Ovary (tissue), 3 donors: ENCODE measurements around the gene INSIG2.

Source experiments
- EP300 ChIP-seq: sonication (generic); formaldehyde crosslinking; IDR thresholded peaks from one replicate; pipeline ENCODE4 v1.6.1; 2017; ENCODE audit warnings: antibody characterized with exemption
- POLR2A ChIP-seq: fragments of 450-650 bp; IDR thresholded peaks from one replicate; pipeline ENCODE4 v1.6.1; 2017; ENCODE audit warnings: antibody characterized with exemption, mild to moderate bottlenecking, moderate library complexity
- TF ChIP-seq, protein P1 (sequence below), 3 donors: fragments of 450-650 bp in 2 of 3; fragments of 200-600 bp in 1 of 3; IDR thresholded peaks; one replicate each; pipeline versions ENCODE4 v1.5.1 to v1.8.0; 2016 to 2022; ENCODE audit warnings: antibody characterized with exemption in 3 of 3, mild to moderate bottlenecking in 1 of 3
- donor health status: DM: no; HTN: no; CAD: no.

DNA sequence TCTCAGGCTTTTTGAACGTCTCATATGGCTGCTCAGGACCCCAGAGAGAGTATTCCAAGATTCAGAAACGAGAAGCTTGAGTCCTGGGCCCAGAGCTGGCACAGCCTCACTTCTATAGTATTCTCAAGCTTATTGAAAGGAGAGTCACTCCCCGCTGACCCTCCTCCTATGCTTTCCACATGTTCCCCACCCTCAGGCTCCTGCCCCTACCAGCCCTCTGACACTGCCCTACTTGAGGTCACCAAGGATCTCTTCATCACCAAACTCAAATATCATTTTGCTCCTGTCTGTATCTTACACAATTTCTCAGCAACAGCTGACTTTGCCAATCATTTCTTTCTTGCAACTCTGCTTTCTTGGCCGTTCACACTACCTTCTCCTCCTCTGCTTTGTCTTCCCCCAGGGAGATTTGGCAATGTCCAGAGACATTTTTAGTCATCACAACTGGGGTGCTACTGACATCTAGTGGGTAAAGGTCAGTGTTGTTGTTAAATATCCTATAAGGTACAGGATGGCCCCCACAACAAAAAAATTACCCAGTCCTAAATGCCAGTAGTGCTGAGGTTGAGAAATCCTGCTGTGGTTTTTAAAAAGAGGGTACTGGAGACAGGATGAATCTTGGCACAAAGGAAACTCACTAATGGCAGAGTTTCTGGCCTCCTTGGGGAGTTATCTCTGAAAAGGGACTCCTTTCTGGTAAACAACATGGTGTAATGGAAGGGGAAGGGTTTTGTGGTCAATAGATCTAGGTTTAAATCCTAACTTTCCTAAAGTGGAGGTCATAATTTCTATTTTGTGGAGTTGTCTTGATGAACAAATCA lies 26.9 kb upstream of the INSIG2 start:
- TF ChIP-seq, protein P1, sequence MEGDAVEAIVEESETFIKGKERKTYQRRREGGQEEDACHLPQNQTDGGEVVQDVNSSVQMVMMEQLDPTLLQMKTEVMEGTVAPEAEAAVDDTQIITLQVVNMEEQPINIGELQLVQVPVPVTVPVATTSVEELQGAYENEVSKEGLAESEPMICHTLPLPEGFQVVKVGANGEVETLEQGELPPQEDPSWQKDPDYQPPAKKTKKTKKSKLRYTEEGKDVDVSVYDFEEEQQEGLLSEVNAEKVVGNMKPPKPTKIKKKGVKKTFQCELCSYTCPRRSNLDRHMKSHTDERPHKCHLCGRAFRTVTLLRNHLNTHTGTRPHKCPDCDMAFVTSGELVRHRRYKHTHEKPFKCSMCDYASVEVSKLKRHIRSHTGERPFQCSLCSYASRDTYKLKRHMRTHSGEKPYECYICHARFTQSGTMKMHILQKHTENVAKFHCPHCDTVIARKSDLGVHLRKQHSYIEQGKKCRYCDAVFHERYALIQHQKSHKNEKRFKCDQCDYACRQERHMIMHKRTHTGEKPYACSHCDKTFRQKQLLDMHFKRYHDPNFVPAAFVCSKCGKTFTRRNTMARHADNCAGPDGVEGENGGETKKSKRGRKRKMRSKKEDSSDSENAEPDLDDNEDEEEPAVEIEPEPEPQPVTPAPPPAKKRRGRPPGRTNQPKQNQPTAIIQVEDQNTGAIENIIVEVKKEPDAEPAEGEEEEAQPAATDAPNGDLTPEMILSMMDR (IDR thresholded peaks at IDR 0.05) = no peak
- TF ChIP-seq EP300 = no peak
- TF ChIP-seq POLR2A = no peak
